Thyroid gland (tissue), 4 donors: ENCODE measurements around the gene EGR1. TPM values are rescaled to one million over a fixed set of nuclear protein-coding genes. Genes with fewer than 3 reads are reported as not detected.

Source experiments
- DNase-seq, 2 donors: peaks; one replicate each; pipeline ENCODE4 v3.0.0-alpha.2; 2019
- H3K27ac ChIP-seq, 3 donors: fragments of 200-600 bp; sonication (generic); 1 replicate in 2 of 3; 2 replicates in 1 of 3; pipeline ENCODE4 v1.5.1; 2016 to 2019; ENCODE audit warnings: mild to moderate bottlenecking in 1 of 3, moderate library complexity in 1 of 3
- H3K27me3 ChIP-seq: fragments of 200-600 bp; sonication (generic); one replicate; pipeline ENCODE4 v1.5.1; 2019
- H3K36me3 ChIP-seq, 2 donors: fragments of 200-600 bp; sonication (generic); one replicate each; pipeline ENCODE4 v1.5.1; 2016 to 2019
- H3K4me1 ChIP-seq, 2 donors: fragments of 200-600 bp; sonication (generic); one replicate each; pipeline ENCODE4 v1.5.1; 2017 to 2019
- H3K4me3 ChIP-seq, 3 donors: fragments of 200-600 bp; sonication (generic); replicated peaks in 1 of 3; 1 replicate in 2 of 3; 2 replicates in 1 of 3; pipeline ENCODE4 v1.5.1; 2016; ENCODE audit warnings: mild to moderate bottlenecking in 1 of 3
- H3K9me3 ChIP-seq: fragments of 200-600 bp; sonication (generic); one replicate; pipeline ENCODE4 v1.5.1; 2017
- CTCF ChIP-seq, 6 experiments: fragments of 200-600 bp in 3 of 6; fragments of 450-650 bp in 3 of 6; sonication (generic) in 3 of 6; IDR thresholded peaks; one replicate each; pipeline ENCODE4 v1.5.1; 2016 to 2019; ENCODE audit warnings: antibody characterized with exemption in 6 of 6, mild to moderate bottlenecking in 2 of 6, inconsistent platforms in 1 of 6, moderate library complexity in 1 of 6
- POLR2A ChIP-seq, 2 donors: fragments of 450-650 bp; IDR thresholded peaks; one replicate each; pipeline ENCODE4 v1.6.1; 2017; ENCODE audit warnings: antibody characterized with exemption in 2 of 2, mild to moderate bottlenecking in 2 of 2, moderate library complexity in 1 of 2
- WGBS, 2 donors: methylation state at CpG; one replicate each; pipeline ENCODE4 v1.1.5; 2017; 5-methylcytosine and 5-hydroxymethylcytosine counted together
- intact Hi-C: fragments of 100-400 bp; cut with DNase I; formaldehyde crosslinking; loops from one replicate; pipeline ENCODE4 v1.15.1; 2023
- total RNA-seq, 4 donors: library from RNA; depleted of rRNA; stranded (reverse); fragments of >200 nt; gene quantifications; one replicate each; pipeline ENCODE4 v1.2.3, GENCODE V29; 2016

EGR1 gene
- total RNA-seq, 4 donors from 2014 or later, result 5.1 to 72.3 (median 15.3) TPM

GRCh38 chr5:138438003-138438723, 27.1 kb upstream of the EGR1 start:
- peaks cover 26 to 35% of the 10 kb centered on the region in 2 donors for H3K36me3 ChIP-seq
- DNase-seq, result no peak
- TF ChIP-seq POLR2A (IDR thresholded peaks at IDR 0.05) (no peak), CTCF (IDR thresholded peaks at IDR 0.05) (no peak)
- H3K27me3 ChIP-seq, result no peaks in the 10 kb centered on the region
- H3K4me1 ChIP-seq, result peaks cover 0 to 15% of the 10 kb centered on the region in 2 donors
- no peaks in the 10 kb centered on the region for H3K9me3 ChIP-seq
- 71 to 75% methylated on average over 10 to 11 of the region's 11 CpGs for WGBS, 2 donors
- intact Hi-C loops, result no loop called here
- no peak overlapping the region for H3K27ac ChIP-seq
- H3K4me3 ChIP-seq, result peak overlapping the region in 1 of 3 donors; percentile 16

GRCh38 chr5:138438724-138439476, 26.4 kb upstream of the EGR1 start, which contains the start of gene REEP2:
TSS of gene REEP2 (plus strand) at chr5:138439057. CDS start at chr5:138439209, 152 bp downstream.
- peak; percentile 57 to 58 for DNase-seq
- 2 to 3% methylated on average over 8 to 26 of the region's 65 CpGs for WGBS, 2 donors

GRCh38 chr5:138439477-138440158, 25.7 kb upstream of the EGR1 start:
- TF ChIP-seq CTCF (IDR thresholded peaks at IDR 0.05) (no peak), POLR2A (IDR thresholded peaks at IDR 0.05) (no peak)
- Histone ChIP-seq H3K36me3 (peaks cover 14 to 22% of the 10 kb centered on the region in 2 donors), H3K27me3 (no peaks in the 10 kb centered on the region), H3K27ac (no peak overlapping the region), H3K9me3 (no peaks in the 10 kb centered on the region), H3K4me3 (peak overlapping the region in 1 of 3 donors; percentile 16), H3K4me1 (peaks cover 0 to 15% of the 10 kb centered on the region in 2 donors)
- intact Hi-C loops, result no loop called here
- DNase-seq, result no peak
- 49 to 60% methylated on average over 17 to 20 of the region's 20 CpGs for WGBS, 2 donors

More at GRCh38 chr5:138438724-138439476, 26.4 kb upstream of the EGR1 start, which contains the start of gene REEP2:
- no peak within 1 kb of the TSS for H3K27ac ChIP-seq
- TF ChIP-seq POLR2A (IDR thresholded peaks at IDR 0.05), result no peak
- peak in 3 of 6 experiments; percentile 11 to 19 (median 12) for TF ChIP-seq CTCF (IDR thresholded peaks at IDR 0.05)
- peaks cover 0 to 15% of the 10 kb centered on the region in 2 donors for H3K4me1 ChIP-seq
- H3K36me3 ChIP-seq, result peaks cover 20 to 29% of the 10 kb centered on the region in 2 donors
- H3K4me3 ChIP-seq, result peak within 1 kb of the TSS in 1 of 3 donors; percentile 16
- H3K27me3 ChIP-seq, result no peaks in the 10 kb centered on the region
- H3K9me3 ChIP-seq, result no peaks in the 10 kb centered on the region
- intact Hi-C loops, result no loop called here

- intact Hi-C loops, result no loop called here
- Histone ChIP-seq H3K4me3 (no peak overlapping the region), H3K27ac (no peak overlapping the region), H3K27me3 (no peaks in the 10 kb centered on the region), H3K9me3 (no peaks in the 10 kb centered on the region), H3K36me3 (peaks cover 7 to 14% of the 10 kb centered on the region in 2 donors), H3K4me1 (peaks cover 0 to 15% of the 10 kb centered on the region in 2 donors)
- no peak for DNase-seq
- TF ChIP-seq CTCF (IDR thresholded peaks at IDR 0.05) (no peak), POLR2A (IDR thresholded peaks at IDR 0.05) (no peak)
- WGBS, 2 donors, result 81 to 84% methylated on average over 16 to 17 of the region's 17 CpGs
Measured at GRCh38 chr5:138440159-138441073, 24.9 kb upstream of the EGR1 start.
